NCI-H2171 treated with DMSO at 0.1 percent for 48 hours (cell line): ENCODE measurements around the gene PDPK1.

Source experiments
- DNase-seq: peaks from one replicate; lab custom pipeline; 2025; lab: John Stamatoyannopoulos, UW

Gene PDPK1

DNA sequence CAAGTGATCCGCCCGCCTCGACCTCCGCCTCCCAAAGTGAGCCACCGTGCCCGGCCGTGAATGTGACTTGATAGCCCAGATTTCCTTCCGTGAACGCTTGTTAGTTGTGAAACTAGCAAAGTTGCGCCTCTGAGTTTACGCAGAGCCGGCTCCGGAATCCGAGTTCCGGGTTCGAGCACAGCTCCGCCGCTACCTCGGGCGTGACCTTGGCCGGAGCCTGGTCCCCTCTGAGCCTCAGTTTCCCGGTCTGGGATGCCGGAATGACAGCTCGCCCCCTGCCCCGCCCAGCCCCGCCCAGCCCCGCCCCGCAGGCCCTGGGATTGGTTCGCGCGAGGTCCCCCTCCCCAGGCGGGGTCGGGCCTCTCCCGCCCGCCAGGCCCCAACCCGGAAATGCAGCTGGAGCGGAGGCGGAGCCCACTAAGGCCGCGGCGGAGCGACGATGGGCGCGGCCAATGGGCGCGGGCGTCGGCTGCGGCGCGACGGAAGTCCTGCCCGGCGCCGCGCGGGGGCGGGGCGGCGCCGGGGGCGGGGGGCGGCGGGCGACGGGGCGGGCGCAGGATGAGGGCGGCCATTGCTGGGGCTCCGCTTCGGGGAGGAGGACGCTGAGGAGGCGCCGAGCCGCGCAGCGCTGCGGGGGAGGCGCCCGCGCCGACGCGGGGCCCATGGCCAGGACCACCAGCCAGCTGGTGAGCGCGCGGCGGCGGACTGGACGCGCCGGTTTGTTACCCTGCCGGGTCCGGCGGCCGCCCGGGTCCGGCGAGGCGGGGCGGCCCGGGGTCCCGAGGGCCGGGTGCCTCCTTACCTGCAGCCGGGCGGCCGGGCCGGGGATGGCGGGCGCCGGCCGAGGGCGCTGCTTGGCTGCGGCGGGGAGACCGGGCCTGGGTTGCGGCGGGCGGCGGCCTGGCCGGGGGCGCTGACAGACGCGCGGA, at the start of gene PDPK1:
Gene PDPK1, plus strand, starts transcription at position 571 of the 929 bp plus-strand sequence. Its CDS starts 92 bp downstream, at position 663.
- peak; percentile 90 for DNase-seq

DNA sequence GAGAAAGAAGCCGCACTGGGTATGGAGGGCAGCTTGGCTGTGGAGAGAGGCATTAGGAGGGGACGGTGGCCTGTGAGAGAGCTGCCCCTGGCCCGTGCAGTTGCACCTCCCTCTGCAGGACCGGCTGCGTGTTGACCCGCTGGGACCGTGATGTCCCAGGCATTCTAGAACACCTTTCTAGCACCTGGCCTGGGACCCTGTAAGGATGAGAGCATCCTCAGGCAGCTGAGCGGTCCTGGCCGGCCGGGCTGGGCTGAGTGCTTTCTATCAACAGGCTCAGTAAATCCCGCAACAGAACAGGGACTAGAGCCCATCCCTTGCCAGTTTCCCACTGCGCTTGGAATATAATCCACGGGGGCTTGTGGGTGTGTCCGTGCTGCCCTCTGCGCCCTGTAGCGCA, 48.2 kb upstream of the PDPK1 start:
- DNase-seq, result no peak

DNA sequence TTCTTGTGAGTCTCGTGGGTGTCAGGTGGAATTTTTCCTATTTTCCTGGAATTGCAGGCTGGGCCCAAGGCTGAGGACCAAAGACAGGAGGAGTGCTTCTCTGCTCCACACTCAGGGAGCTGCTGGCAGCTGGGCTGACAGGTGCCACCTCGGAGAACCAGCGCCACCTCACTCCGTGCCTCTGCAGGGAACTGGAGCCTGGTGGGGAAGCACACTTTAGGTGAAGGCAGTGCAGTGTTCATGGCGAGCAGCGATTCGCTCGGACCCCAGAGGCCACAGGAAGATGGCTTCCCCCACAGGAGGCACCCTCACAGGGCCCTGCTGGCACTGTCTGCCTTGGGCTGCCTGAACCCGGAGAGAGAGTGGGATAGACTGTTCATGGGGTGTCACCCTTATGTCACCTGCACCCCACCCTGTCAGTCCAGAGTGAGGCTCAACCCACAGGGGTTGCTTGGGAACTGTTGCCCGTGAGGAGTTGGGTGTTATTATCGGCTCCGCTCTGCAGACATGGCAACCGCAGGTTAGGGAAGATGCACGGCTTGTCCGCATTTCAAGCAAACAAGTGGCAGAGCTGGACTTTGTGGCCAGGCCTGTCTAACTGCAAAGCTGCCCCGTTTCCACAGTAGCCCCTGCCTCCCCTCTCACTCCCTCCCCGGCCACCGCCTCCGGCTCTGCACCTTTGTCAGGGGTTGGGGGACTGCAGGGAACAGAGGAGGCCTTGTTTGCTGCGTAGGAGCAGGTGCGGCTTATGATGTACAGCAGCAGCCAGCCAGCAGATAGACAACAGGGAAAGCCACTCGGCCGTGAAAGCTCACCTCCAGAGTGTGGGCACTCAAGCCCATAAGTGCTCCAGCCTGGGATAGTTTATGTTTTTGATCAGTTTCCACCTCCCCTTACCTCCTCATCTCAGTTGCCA, 47.4 kb upstream of the PDPK1 start:
- peak; percentile 58 for DNase-seq

DNA sequence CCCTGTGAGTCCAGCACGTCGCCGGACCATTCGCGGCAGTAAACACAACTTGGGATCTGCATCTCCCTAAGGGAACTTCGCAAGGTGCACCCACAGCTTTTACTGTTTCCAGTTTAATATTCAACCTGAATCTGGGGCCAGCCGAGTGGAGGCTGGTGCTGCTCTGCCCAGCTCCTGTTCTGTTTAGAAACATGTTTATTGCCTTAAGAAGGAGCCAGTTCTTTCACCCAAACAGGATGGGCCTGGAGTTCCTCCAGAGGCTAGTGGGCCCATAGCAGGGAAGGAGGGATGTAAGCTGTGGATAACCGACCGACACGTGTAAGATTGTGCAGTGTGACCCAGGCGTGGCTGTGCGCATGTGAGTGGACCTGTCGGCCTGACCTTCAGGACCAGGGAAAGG, 45.5 kb upstream of the PDPK1 start:
- no peak for DNase-seq

DNA sequence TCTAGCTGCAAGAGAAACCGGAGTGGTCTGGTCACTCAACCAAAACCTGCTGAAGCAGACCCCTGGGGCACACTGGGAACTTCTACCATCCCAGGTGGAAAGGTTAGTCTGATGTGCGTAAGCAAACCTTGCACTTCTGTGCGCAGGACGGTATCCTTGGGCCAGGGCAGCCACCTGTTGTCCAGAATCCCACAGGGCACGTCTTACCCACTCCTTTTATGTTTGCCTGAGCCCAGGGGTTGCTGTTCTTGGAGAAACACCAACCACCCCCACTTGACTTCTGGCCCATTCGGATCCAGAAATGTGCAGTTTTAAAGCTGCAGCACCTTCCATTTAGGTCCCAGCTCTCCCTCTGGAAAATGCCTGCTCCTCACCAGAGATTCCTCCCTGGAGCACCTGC, 44.2 kb upstream of the PDPK1 start:
- DNase-seq, result no peak

DNA sequence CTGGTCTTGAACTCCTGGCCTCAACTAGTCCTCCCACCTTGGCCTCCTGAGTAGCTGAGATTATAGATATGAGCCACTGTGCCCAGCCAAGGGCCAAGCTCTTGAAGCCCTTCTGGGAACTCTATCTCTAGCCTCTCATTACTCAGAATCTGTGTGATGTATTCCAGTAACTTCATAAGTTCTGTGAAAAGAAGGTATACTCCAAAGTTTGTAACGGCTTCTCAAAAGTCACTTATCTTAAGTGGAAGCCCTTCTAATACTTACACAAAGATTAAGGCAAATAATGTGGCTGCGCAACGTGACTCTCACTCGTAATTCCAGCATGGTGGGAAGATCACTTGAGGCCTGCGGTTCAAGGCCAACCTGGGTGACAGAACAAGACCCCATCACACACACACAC, 43.2 kb upstream of the PDPK1 start:
- DNase-seq, result no peak

DNA sequence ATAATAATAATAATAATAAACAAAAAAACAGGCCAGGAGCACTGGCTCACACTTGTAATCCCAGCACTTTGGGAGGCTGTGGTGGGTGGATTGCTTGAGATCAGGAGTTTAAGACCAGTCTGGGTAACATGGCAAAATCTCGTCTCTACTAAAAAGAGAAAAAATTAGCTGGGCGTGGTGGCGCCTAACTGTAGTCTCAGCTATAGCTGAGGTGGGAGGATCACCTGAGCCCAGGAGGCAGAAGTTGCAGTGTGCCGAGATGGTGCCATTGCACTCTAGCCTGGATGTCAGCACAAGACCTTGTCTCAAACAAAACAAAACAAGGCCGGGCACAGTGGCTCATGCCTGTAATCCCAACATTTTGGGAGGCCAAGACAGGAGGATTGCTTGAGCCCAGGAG, 42.8 kb upstream of the PDPK1 start:
- no peak for DNase-seq

DNA sequence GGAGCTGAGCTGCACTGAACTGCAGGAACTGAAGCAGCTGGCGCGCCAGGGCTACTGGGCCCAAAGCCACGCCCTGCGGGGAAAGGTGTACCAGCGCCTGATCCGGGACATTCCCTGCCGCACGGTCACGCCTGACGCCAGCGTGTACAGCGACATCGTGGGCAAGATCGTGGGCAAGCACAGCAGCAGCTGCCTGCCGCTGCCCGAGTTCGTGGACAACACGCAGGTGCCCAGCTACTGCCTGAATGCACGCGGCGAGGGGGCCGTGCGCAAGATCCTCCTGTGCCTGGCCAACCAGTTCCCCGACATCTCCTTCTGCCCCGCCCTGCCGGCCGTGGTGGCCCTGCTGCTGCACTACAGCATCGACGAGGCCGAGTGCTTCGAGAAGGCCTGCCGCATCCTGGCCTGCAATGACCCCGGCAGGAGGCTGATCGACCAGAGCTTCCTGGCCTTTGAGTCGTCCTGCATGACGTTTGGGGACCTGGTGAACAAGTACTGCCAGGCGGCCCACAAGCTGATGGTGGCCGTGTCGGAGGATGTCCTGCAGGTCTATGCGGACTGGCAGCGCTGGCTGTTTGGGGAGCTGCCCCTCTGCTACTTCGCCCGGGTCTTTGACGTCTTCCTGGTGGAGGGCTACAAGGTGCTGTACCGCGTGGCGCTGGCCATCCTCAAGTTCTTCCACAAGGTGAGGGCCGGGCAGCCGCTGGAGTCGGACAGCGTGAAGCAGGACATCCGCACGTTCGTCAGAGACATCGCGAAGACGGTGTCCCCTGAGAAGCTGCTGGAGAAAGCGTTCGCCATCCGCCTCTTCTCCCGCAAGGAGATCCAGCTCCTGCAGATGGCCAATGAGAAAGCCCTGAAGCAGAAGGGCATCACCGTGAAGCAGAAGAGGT, 41.4 kb upstream of the PDPK1 start:
- DNase-seq, result no peak

DNA sequence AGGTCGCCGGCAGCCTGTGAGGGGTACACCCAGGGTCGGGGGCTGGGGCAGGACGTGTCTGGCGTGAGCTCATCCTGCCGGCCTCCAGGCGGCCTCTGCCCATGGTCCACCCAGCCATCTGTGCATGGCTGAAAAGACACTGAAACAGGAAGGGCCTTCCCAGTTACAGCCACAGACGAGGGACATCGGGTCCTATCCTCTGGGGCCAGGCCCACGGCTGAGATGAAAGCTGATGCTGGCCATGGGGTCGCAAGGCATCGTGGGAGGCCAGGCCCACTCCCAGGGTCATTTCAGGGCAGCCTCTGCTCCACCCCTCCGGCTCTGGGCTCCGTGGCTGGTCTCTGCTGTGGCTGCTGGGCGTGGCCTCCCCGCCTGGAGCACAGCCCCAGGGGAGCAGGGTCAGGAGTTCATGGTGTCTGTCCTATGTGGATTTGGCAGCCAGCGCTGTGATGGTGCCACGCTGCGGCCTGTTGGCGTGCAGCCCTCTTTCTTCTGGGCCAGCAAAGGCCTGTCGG, 40.6 kb upstream of the PDPK1 start:
- peak; percentile 89 for DNase-seq

DNA sequence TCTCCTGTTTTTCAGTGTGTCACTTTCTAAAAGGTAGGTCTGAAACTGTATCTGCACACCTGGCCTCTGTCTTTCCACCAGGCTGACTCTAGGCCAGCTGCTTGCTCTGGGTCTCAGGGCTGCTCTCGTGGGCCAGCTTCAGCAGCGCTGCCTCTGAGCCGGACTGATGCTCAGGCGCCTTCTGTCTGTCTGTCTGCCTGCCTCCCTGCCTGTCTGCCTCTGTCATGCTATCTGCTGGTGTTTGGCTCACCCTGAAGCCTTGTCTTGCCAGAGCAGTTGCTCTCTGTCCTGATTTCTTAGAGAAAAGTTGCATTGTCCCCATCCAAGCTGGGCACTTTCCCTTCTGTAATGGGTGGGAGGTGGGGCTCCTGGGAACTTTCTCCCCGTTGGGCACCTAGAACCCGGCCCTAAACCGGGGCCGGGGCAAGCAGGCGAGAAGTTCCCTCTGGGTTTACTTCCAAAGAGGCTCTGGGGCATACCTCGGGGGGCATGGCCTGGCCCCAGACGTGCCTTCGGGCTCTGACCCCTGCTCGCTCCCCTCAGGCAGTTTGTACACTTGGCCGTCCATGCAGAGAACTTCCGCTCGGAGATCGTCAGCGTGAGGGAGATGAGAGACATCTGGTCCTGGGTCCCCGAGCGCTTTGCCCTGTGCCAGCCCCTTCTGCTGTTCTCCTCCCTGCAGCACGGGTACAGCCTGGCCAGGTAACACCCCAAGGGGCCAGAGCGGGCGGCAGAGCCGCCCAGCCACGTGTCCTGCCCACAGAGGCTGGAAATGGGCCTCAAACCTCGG, 39.9 kb upstream of the PDPK1 start:
- DNase-seq, result no peak

DNA sequence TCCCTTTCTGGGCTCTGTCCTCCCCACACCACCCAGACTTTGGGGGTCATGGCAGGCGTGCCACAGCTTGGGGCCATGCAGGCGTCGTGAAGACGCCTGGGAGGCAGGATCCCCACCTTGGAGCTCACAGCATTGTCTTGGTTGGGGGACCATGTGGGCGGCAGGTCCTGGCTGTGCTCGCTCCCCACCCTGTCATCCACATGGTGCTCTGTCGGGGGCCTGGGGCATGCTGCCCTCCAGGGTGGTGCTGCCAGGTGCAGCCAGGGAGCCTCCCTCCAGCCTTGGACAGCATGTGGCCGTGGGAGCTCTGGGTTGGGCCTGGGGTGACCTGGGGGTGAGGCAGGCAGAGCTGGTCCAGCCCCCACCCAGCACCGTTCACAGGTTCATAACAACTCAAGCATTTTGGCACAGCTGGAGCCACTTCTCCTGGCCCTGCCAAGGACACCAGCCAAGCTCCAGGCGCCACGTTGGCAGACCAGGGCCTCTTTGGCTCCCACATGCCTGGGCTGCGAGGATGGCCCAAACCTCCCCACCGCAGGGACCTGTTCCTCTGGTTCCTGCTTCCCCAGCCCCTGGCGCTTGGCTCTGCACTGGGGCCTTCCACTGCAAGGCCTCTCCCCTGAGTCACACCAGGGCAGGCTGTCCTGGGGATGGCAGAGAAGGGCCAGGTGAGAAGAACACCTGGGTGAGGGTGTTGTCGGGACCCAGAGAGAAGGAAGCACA, 39.1 kb upstream of the PDPK1 start:
- DNase-seq, result no peak

DNA sequence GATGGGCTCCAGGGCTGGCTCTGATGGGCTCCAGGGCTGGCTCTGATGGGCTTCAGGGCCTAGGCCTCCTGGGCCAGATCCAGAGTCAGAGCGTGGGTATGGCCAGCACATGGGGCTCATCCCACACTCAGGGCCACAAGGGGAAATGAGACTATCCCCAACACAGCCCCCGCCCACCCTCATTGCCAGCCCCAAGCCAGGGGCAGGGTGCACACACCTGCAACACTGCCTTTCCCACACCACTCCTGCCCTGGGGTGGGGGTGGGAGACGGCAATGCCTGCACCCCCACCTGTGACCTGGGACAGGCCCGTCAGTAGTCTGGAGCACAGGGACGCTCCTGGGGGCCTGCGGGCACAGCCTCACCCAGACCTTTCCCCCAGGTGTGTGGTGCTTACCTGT, 38.4 kb upstream of the PDPK1 start:
- no peak for DNase-seq

DNA sequence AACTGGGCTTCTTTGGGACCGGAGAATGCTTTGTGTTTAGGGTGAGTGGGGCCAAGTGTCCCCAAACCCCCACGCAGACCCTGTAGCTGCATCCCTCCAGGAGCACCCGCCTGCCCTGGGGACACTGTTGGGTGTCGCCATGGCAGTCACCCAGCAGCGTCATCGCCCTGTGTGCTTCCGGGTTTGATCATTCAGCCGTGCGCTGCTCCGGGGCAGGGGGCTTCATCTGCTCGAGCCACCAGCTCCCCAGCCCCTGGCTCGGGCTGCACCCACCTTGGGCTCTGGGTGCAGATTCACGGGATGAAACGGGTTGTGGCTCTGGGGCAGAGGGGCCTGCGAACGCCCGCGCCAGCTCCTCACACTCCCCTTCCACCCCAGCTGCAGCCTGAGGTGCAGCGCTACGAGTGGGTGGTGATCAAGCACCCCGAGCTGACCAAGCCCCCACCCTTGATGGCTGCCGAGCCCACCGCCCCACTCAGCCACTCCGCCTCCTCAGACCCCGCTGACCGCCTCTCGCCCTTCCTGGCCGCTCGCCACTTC, 37.9 kb upstream of the PDPK1 start:
- no peak for DNase-seq

DNA sequence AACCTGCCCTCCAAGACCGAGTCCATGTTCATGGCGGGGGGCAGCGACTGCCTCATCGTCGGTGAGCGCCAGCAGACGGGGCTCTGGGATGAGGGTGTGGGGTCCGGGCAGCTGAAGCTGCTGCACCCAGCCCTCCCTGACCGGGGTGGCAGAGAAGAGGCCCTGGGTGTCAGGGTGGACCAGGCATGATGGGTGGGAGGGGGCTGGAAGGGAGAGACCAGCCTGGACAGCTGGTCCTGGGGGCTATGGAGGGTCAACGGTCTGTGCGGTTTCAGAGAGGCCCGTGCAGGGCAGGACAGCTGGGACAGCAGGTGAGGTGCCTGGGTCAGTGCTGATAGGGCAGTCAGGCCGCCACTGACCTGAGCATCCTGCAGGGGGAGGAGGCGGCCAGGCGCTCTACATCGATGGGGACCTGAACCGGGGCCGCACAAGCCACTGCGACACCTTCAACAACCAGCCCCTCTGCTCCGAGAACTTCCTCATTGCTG, 37.3 kb upstream of the PDPK1 start:
- no peak for DNase-seq

DNA sequence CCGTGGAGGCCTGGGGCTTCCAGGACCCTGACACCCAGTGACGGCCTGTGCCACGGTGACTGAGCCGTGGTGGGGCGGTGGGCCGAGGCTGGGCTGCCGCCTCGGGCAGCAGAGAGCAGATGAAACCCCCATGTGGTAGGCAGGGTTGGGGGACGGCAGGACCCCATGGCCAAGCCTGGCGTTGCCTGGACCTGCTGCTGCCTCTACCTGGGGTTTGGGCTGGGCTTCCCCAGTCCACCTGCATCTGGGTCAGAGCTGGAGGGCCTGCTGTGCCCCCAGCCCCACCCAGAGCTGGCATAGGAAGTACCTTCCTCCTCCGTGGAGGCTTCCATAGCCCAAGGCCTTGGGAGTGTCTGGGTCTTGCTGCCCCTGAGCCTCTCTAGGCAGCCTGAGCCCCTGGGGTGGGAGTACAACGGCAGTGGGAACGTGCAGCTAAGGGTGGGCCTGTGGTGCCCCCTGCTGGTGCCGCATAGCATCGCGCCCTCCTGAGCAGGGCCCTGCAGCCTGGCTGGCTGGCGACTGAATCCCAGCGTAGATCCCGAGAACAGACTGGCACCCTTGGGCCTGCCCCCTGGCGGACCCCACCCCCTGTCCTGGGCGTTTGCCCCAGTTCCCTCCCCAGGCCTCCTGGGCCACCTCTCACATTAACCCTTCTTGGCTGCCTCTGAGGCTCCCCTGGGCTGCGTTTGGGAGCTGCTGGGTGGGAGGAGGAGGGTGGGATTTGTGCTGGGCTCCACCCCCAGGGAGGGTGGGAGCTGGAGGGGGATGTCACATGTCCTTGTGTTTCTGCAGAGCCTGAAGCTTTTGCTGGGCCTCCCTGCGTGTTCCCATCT, 36.7 kb upstream of the PDPK1 start:
- DNase-seq, result peak; percentile 83

DNA sequence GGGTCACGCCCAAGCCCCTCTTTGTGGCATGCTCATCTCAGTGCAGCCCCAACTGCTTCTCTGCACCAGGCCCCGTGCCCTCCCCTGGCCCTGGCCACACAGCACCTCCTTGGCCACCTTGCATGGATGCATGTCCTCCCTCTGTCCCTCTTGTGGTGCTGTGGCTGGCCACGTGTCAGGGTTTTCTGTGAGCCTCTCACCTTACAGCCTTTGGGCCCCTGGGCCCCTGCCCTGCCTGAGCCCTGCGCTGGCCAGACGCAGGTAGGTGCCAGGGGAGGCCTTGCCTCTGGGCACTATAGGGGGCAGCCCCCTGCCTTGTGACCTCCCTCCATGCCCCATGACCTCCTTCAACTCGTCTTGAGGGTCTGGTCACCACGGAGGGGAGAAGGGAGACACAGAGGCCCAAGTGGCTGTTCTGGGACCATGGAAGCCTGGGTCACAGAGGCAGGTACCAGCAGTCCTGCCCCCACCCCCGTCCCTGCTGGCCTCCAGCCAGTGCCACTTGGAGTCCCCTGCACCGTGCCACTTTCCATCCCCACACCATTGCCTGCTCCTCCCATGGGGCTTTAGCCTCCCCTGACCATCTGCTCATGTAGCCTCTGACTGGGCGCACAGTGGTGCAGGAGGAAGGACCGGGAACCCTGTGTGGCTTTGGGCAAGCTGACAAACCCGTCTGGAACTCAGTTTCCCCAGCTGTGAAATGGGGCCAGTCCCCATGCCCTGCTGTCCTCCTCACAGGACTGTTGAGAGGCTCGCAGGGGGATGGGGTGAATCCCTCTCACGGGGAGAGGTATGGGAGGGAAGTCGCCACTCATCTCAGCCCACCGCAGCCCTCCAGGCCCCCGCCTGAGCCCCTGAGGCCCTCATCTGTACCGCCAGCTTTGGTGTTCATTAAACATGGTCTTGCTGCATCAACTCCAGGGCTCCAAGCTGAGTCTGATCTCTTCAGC, 35.6 kb upstream of the PDPK1 start:
- DNase-seq, result no peak

DNA sequence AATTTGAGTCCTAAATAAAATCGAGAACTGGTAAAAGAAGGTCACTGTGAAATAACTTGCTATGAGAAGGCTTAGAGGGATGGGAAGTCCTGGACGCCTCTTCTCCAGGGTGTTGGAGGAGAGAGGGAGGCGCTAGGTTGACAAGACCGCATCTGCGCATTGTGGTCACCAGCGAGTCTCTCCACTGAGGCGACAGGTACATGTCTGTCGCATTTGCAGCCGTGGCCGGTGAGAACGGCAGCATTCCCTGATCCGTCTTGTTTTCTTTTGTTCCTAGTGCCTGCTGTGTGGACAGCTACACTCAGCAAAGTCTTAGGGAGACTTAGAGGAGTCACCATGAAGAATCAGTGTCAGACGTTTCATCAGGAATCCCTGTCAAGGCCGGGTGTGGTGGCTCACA, 32.1 kb upstream of the PDPK1 start:
- no peak for DNase-seq
